HG03565 (cell line): ENCODE results near the gene ADAMTSL3.

Experiments
- ATAC-seq: cut with Tn5 transposase; IDR thresholded peaks from one replicate; pipeline ENCODE4 v1.9.1; 2021; ENCODE audit warnings: mild to moderate bottlenecking, moderate library complexity; ENCODE audit not compliant: unreplicated experiment

The ADAMTSL3 gene

GRCh38 chr15:83653639-83654378 lies at the start of gene ADAMTSL3:
Gene ADAMTSL3, plus strand, starts transcription at chr15:83654123. Its CDS starts 1,639 bp downstream, at chr15:83655762.
- no peak for ATAC-seq

GRCh38 chr15:83604549-83604948 lies 49.4 kb upstream of the ADAMTSL3 start:
- ATAC-seq = no peak

GRCh38 chr15:83605111-83605945 lies 48.6 kb upstream of the ADAMTSL3 start:
- ATAC-seq = no peak

GRCh38 chr15:83610132-83610531 lies 43.8 kb upstream of the ADAMTSL3 start:
- no peak for ATAC-seq

GRCh38 chr15:83610901-83611685 lies 42.8 kb upstream of the ADAMTSL3 start:
- ATAC-seq = no peak

- no peak for ATAC-seq
These were observed 41.7 kb upstream of the ADAMTSL3 start for GRCh38 chr15:83612226-83612625.

GRCh38 chr15:83612898-83613635 lies 40.9 kb upstream of the ADAMTSL3 start:
- no peak for ATAC-seq

- ATAC-seq = no peak
These were observed 40.2 kb upstream of the ADAMTSL3 start for GRCh38 chr15:83613714-83614113.

GRCh38 chr15:83616840-83617239 lies 37.1 kb upstream of the ADAMTSL3 start:
- ATAC-seq = no peak

GRCh38 chr15:83626171-83626802 lies 27.6 kb upstream of the ADAMTSL3 start:
- no peak for ATAC-seq

- ATAC-seq = no peak
These were observed 22.4 kb upstream of the ADAMTSL3 start for GRCh38 chr15:83631534-83631933.

- no peak for ATAC-seq
These were observed 10.7 kb upstream of the ADAMTSL3 start for GRCh38 chr15:83643201-83643600.

GRCh38 chr15:83644439-83644838 lies 9.5 kb upstream of the ADAMTSL3 start:
- no peak for ATAC-seq

GRCh38 chr15:83650831-83651230 lies 3.1 kb upstream of the ADAMTSL3 start:
- ATAC-seq = no peak

GRCh38 chr15:83651541-83651940 lies 2.4 kb upstream of the ADAMTSL3 start:
- ATAC-seq = no peak

GRCh38 chr15:83652626-83653204 lies 1.2 kb upstream of the ADAMTSL3 start:
- no peak for ATAC-seq

- ATAC-seq = no peak
These were observed 660 bp upstream of the ADAMTSL3 start for GRCh38 chr15:83653288-83653638.

- ATAC-seq = no peak
These were observed 685 bp downstream of the ADAMTSL3 start for GRCh38 chr15:83654379-83655236.

- ATAC-seq = no peak
These were observed 1.3 kb downstream of the ADAMTSL3 start for GRCh38 chr15:83655237-83655616.
